ENCODE data around the gene PABPN1L.

PABPN1L gene

DNA sequence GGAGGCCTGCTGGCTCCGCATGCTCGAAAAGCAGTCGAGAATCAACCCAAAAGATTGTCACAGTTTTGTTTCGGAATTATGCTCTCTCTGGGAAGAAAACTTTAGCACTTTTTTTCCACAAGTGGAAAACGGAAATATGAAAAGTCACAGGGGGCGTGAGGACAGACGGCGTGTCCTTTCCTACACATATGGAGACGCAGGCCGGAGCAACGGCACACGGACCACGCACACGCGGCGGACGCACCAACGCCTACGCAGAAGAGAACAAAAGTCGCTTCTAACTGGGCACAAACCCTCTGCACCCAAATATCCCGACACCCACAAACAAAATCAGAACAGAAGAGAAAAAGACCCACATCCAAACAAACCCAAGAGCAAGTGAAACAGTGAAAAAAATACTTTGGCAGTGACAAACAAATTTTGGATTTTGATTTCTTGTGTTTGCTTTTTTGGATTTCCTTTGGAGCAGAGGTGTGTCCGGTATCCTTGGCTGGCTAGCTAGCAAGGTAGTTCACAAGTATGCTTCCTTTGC lies 9.3 kb upstream of the PABPN1L start:
- Histone ChIP-seq H3K27me3 (ENCODE audit: control insufficient read depth in 1 of 2, insufficient read depth in 2 of 2, low read length in 2 of 2) (peaks cover 10 to 11% of the 10 kb centered on the region in 2 donors), H3K27ac (ENCODE audit: low read length) (no peak overlapping the region), H3K4me3 (ENCODE audit: low read length in 2 of 2) (no peak overlapping the region), H3K9me3 (ENCODE audit: control insufficient read depth in 2 of 2, low read length in 2 of 2) (no peaks in the 10 kb centered on the region), H3K4me1 (ENCODE audit: control insufficient read depth, insufficient read depth, low read length) (peaks cover 2% of the 10 kb centered on the region), H3K36me3 (ENCODE audit: control insufficient read depth in 2 of 2, insufficient read depth in 2 of 2, low read length in 2 of 2) (no peaks in the 10 kb centered on the region), H3K9ac (ENCODE audit: low read length in 2 of 2) (no peak overlapping the region)

DNA sequence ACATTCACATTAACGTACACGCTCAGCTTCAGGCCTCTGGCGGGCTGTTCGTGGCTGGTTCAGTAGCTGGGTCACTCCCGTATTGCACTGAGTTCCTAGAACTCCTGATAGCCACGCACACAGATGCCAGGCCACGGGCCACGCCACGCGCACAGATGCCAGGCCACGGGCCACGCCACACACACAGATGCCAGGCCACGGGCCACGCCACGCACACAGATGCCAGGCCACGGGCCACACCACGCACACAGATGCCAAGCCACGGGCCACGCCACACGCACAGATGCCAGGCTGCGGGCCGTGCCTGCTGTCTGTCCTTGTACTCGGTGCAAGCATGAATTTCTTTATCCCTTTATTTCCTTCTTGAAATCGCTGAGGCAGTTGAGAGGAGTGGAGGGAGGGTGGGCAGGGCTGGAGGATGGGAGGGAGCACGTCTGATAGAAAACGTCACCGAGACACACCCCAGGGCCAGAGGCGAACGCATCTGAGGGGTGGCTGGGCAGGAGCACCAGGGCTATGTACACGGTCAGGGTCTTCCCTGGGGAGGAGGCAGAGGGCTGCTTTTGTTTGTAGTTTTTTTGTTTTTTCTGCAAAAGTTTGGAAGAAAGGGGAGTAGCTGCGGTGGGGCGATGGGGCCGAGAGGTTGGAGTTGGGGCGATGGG lies 8.6 kb upstream of the PABPN1L start:
- peaks cover 6 to 11% of the 10 kb centered on the region in 2 donors for H3K27me3 ChIP-seq (ENCODE audit: control insufficient read depth in 1 of 2, insufficient read depth in 2 of 2, low read length in 2 of 2)
- H3K27ac ChIP-seq (ENCODE audit: low read length) = no peak overlapping the region
- no peaks in the 10 kb centered on the region for H3K9me3 ChIP-seq (ENCODE audit: control insufficient read depth in 2 of 2, low read length in 2 of 2)
- H3K4me3 ChIP-seq (ENCODE audit: low read length in 2 of 2) = no peak overlapping the region
- H3K4me1 ChIP-seq (ENCODE audit: control insufficient read depth, insufficient read depth, low read length) = peaks cover 2% of the 10 kb centered on the region
- H3K9ac ChIP-seq (ENCODE audit: low read length in 2 of 2) = no peak overlapping the region
- no peaks in the 10 kb centered on the region for H3K36me3 ChIP-seq (ENCODE audit: control insufficient read depth in 2 of 2, insufficient read depth in 2 of 2, low read length in 2 of 2)

DNA sequence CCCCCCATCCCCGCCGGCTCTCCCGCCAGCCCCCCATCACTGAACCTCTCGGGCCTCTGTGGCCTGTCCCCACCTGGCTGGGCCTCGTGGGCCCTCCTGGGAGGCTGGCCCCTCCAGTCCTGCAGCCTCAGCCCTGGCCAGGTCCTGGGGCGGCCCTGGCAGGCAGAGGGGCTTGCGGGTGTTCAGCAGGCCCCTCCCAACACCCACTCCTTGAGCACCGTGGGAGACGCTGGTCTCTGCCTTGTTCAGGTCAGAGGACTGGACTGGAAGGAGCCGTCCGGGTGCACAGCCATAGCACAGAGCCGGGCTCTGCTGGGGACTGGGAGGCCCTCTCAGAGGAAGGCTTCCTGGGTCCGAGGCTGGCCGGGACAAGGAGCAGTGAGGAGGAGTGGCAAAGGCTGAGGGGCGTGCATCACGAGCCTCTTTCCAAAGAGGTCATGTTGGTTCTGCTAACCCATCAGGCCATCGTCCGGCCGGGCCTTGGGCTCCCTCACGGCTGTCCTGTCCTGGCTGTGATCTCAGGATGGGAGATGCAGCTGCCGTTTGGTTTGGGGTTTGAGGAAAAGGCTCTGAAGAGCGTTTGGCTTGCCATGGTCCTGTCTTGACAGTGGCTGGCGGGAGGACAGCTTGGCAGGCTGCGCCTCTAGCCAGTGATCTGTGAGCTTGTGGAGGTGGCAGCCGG lies 6.3 kb upstream of the PABPN1L start:
- Histone ChIP-seq H3K4me1 (ENCODE audit: control insufficient read depth, insufficient read depth, low read length) (peaks cover 2% of the 10 kb centered on the region), H3K9ac (ENCODE audit: low read length in 2 of 2) (no peak overlapping the region), H3K9me3 (ENCODE audit: control insufficient read depth in 2 of 2, low read length in 2 of 2) (no peaks in the 10 kb centered on the region), H3K4me3 (ENCODE audit: low read length in 2 of 2) (no peak overlapping the region), H3K27me3 (ENCODE audit: control insufficient read depth in 1 of 2, insufficient read depth in 2 of 2, low read length in 2 of 2) (peaks cover 3 to 11% of the 10 kb centered on the region in 2 donors), H3K36me3 (ENCODE audit: control insufficient read depth in 2 of 2, insufficient read depth in 2 of 2, low read length in 2 of 2) (no peaks in the 10 kb centered on the region), H3K27ac (ENCODE audit: low read length) (no peak overlapping the region)

DNA sequence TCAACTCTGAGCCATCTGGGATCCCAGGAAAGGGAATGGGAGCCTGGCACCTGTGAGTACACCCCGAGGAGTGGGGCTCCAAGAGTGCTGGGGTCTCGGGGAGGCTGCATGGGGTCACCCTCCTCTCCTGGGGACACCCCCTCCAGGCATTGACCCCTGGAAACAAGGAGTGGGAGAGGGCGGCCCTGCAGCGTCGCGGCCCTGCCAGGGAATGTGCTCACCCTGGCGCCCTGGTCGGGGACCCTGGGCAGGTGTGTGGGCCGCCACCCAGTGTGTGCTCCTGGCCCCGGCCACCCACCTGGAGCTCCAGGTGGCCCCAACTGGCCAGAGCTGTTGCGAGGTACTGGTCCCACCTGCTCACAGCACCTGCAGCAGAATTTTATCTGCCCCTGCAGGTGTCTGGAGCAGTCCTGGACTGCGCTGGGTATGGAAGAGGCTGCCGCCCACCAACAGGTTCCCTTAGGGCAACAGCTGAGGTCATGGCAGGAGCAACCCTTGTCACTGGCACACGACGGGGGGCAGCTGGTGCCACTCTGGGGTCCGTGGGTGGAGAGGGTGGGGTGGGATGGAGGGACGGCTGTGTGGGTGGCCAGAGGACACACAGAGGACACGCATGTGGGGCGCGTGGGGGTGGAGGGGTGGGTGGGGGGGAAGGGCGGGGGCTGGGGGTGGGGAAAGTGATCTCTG lies 5.4 kb upstream of the PABPN1L start:
- no peak overlapping the region for H3K4me3 ChIP-seq (ENCODE audit: low read length in 2 of 2)
- no peak overlapping the region for H3K9ac ChIP-seq (ENCODE audit: low read length in 2 of 2)
- no peak overlapping the region for H3K27ac ChIP-seq (ENCODE audit: low read length)
- no peaks in the 10 kb centered on the region for H3K36me3 ChIP-seq (ENCODE audit: control insufficient read depth in 2 of 2, insufficient read depth in 2 of 2, low read length in 2 of 2)
- no peaks in the 10 kb centered on the region for H3K9me3 ChIP-seq (ENCODE audit: control insufficient read depth in 2 of 2, low read length in 2 of 2)
- H3K27me3 ChIP-seq (ENCODE audit: control insufficient read depth in 1 of 2, insufficient read depth in 2 of 2, low read length in 2 of 2) = peaks cover 3 to 11% of the 10 kb centered on the region in 2 donors
- peaks cover 2% of the 10 kb centered on the region for H3K4me1 ChIP-seq (ENCODE audit: control insufficient read depth, insufficient read depth, low read length)

DNA sequence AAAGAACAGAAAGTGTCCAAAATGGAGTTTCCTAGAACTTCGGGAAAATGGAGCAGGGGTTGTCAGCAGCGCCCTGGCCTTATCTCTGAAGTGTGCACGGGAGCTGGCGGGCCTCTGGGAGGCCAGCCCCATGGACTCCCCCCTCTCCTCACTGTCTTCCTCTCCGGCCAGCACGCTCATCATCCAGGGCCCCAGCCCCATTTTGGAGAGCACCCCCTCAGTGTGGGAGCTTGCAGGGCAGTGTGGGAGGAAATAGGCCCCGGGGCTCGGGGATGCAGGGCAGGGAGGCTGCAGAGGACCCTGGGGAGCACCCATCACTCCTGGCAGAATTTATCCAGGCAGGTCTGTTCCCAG lies 4.9 kb upstream of the PABPN1L start:
- Histone ChIP-seq H3K27me3 (ENCODE audit: control insufficient read depth in 1 of 2, insufficient read depth in 2 of 2, low read length in 2 of 2) (peaks cover 3 to 11% of the 10 kb centered on the region in 2 donors), H3K36me3 (ENCODE audit: control insufficient read depth in 2 of 2, insufficient read depth in 2 of 2, low read length in 2 of 2) (no peaks in the 10 kb centered on the region), H3K27ac (ENCODE audit: low read length) (no peak overlapping the region), H3K4me3 (ENCODE audit: low read length in 2 of 2) (peak overlapping the region in 1 of 2 donors; percentile 49), H3K9ac (ENCODE audit: low read length in 2 of 2) (no peak overlapping the region), H3K4me1 (ENCODE audit: control insufficient read depth, insufficient read depth, low read length) (peaks cover 2% of the 10 kb centered on the region), H3K9me3 (ENCODE audit: control insufficient read depth in 2 of 2, low read length in 2 of 2) (no peaks in the 10 kb centered on the region)

DNA sequence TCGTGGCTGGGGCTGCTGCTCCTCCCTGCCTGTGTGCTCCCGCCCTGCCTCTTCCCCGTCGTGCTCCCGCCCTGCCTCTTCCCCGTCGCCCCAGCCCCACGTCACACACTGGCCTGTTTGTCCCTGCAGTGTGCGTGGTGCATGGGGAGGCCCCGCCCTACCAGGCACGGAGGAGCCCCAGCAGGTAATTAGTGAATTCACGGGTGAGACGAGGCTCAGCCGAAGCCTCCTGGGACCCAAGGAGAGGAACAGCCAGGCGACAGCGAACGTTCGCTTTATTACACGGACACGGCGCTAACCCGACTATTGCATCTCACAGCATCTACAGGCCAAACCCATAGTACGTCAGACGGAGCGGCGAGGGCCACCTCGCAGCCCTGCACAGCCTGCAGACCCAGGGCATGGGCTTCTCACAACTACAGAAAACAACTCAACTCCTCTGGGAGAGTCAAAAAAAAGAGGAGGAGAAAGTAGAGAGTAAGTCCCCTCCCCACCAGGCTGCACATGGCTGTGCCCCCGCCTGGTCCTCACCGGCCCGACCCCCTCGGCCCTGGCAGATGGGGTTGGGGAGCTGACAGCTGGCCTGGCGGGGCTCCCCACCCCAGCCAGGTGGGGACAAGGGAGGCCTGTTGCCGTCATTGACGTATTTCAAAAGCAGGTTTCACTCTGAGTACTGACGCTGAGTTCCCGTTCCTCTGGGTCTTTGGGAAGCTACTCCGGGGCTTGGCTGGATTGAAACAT lies 4.3 kb upstream of the PABPN1L start:
- no peaks in the 10 kb centered on the region for H3K9me3 ChIP-seq (ENCODE audit: control insufficient read depth in 2 of 2, low read length in 2 of 2)
- H3K36me3 ChIP-seq (ENCODE audit: control insufficient read depth in 2 of 2, insufficient read depth in 2 of 2, low read length in 2 of 2) = no peaks in the 10 kb centered on the region
- H3K27me3 ChIP-seq (ENCODE audit: control insufficient read depth in 1 of 2, insufficient read depth in 2 of 2, low read length in 2 of 2) = peaks cover 3 to 14% of the 10 kb centered on the region in 2 donors
- peaks cover 2% of the 10 kb centered on the region for H3K4me1 ChIP-seq (ENCODE audit: control insufficient read depth, insufficient read depth, low read length)
- H3K27ac ChIP-seq (ENCODE audit: low read length) = no peak overlapping the region
- peak overlapping the region in 1 of 2 donors; percentile 49 for H3K4me3 ChIP-seq (ENCODE audit: low read length in 2 of 2)
- no peak overlapping the region for H3K9ac ChIP-seq (ENCODE audit: low read length in 2 of 2)

DNA sequence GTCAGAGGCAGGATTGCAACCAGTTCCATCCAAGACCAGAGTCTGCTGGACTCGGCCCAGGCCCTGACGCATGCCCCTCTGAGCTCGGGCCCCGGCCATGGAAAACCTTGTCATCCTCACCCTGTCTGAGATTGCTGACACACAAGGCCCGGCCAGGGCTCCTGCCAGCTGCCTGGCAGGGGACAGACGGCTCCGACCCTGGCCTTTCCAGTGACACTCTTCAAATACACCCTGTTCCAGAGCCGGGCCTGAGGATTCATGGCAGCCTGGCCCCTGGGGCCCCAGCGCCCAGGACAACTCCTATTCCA lies 3.2 kb upstream of the PABPN1L start:
- H3K4me1 ChIP-seq (ENCODE audit: control insufficient read depth, insufficient read depth, low read length) = peaks cover 2% of the 10 kb centered on the region
- H3K36me3 ChIP-seq (ENCODE audit: control insufficient read depth in 2 of 2, insufficient read depth in 2 of 2, low read length in 2 of 2) = no peaks in the 10 kb centered on the region
- no peak overlapping the region for H3K4me3 ChIP-seq (ENCODE audit: low read length in 2 of 2)
- no peak overlapping the region for H3K9ac ChIP-seq (ENCODE audit: low read length in 2 of 2)
- no peak overlapping the region for H3K27ac ChIP-seq (ENCODE audit: low read length)
- H3K9me3 ChIP-seq (ENCODE audit: control insufficient read depth in 2 of 2, low read length in 2 of 2) = no peaks in the 10 kb centered on the region
- H3K27me3 ChIP-seq (ENCODE audit: control insufficient read depth in 1 of 2, insufficient read depth in 2 of 2, low read length in 2 of 2) = peaks cover 3 to 14% of the 10 kb centered on the region in 2 donors

DNA sequence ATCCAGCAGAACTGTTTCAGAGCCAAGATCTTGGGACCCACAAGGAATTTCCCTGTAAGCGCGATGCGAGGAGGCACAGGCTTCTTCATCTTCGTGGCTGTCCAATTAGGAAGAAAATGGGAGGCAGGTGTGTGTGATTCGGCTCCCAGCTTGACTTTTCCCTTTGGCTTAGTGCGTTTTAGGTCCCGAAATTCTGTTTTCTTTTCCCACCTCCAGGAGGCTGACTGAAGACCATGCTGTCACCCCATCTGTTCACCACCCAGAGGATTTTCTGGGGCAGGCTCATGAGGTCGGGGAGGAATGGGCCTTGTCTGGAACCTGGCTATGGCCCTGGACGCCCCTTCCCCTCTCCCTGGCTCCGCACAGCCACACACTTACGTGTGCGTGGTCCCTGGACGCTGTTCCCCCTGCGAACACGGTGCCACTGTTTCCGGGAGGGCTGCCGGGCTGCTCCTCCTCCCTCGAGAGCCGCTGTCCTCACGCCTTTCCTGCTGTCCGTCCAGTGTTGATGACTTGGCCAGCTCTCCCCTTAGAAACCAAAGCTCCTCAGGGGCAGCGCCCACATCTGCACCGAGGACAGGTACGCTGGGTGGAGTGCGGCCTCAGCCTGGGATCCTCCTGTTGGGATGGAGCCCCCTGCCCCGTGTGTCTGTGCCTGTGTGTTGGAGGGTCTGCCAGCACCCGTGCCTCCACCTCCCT lies 2.7 kb upstream of the PABPN1L start:
- Histone ChIP-seq H3K9ac (ENCODE audit: low read length in 2 of 2) (no peak overlapping the region), H3K27ac (ENCODE audit: low read length) (no peak overlapping the region)

DNA sequence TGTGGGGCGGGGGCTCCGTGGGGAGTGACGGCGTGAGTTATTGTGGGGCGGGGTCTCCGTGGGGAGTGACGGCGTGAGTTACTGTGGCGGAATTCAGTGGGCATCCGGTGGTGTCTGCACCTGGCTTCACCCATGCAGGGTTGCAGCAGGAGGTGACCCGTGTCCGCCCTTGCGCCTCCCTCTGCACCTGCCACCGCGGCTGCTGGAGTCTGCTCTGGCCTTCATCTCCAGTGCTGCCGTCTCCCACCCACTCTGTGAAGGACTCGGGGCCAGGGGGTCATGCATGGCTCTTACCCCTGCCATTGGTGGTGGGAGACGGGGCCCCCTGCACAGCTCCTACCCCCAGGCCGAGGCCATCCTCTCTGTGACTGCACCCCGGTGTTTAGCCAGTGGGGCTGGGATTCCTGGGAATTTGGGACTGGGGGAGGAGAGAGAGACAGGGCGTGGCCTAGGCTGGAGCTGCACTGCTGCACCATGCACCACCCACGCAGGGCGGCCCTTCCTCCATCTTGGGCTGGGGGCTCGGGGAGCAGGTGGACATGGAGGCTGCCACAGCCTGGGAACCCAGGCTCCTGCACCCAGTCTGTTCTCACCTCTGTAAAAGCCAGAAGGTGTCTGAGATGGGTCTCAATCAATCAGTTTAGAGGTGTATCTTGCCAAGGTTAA lies 1.3 kb upstream of the PABPN1L start:
- H3K9ac ChIP-seq (ENCODE audit: low read length in 2 of 2) = no peak overlapping the region
- H3K4me1 ChIP-seq (ENCODE audit: control insufficient read depth, insufficient read depth, low read length) = peaks cover 2% of the 10 kb centered on the region
- no peak overlapping the region for H3K27ac ChIP-seq (ENCODE audit: low read length)
- H3K9me3 ChIP-seq (ENCODE audit: control insufficient read depth in 2 of 2, low read length in 2 of 2) = no peaks in the 10 kb centered on the region
- H3K4me3 ChIP-seq (ENCODE audit: low read length in 2 of 2) = no peak overlapping the region
- peaks cover 3 to 14% of the 10 kb centered on the region in 2 donors for H3K27me3 ChIP-seq (ENCODE audit: control insufficient read depth in 1 of 2, insufficient read depth in 2 of 2, low read length in 2 of 2)
- peaks cover 0 to under 1% of the 10 kb centered on the region in 2 donors for H3K36me3 ChIP-seq (ENCODE audit: control insufficient read depth in 2 of 2, insufficient read depth in 2 of 2, low read length in 2 of 2)

More for the DNA sequence above, 2.7 kb upstream of the PABPN1L start:
- no peak overlapping the region for H3K4me3 ChIP-seq (ENCODE audit: low read length in 2 of 2)
- no peaks in the 10 kb centered on the region for H3K36me3 ChIP-seq (ENCODE audit: control insufficient read depth in 2 of 2, insufficient read depth in 2 of 2, low read length in 2 of 2)
- peaks cover 2% of the 10 kb centered on the region for H3K4me1 ChIP-seq (ENCODE audit: control insufficient read depth, insufficient read depth, low read length)
- H3K9me3 ChIP-seq (ENCODE audit: control insufficient read depth in 2 of 2, low read length in 2 of 2) = no peaks in the 10 kb centered on the region
- H3K27me3 ChIP-seq (ENCODE audit: control insufficient read depth in 1 of 2, insufficient read depth in 2 of 2, low read length in 2 of 2) = peaks cover 3 to 14% of the 10 kb centered on the region in 2 donors

DNA sequence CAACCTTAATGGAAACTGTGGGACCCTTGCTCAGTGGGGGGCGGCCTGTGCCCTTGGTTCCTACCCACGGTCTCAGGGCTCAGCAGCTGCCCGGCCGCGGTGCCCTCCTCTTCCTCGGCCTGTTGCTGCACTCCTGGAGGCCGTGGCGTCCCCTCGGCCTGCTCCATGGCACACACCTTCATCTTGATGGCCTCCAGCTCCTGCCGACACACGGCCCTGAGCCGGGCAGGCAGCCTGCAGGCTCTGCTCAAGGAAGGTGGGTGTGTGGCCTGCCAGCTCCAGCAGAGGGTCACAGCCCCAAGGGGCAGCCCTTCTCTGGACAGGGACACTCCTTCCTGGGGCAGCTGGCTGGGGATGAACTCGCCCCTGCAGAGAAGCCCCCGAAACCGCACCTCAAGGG lies 718 bp downstream of the PABPN1L start:
- H3K4me3 ChIP-seq (ENCODE audit: low read length in 2 of 2) = no peak overlapping the region
- H3K9me3 ChIP-seq (ENCODE audit: control insufficient read depth in 2 of 2, low read length in 2 of 2) = no peaks in the 10 kb centered on the region
- peaks cover 10% of the 10 kb centered on the region in 2 donors for H3K36me3 ChIP-seq (ENCODE audit: control insufficient read depth in 2 of 2, insufficient read depth in 2 of 2, low read length in 2 of 2)
- no peak overlapping the region for H3K9ac ChIP-seq (ENCODE audit: low read length in 2 of 2)
- H3K27ac ChIP-seq (ENCODE audit: low read length) = no peak overlapping the region
- H3K4me1 ChIP-seq (ENCODE audit: control insufficient read depth, insufficient read depth, low read length) = no peaks in the 10 kb centered on the region
- H3K27me3 ChIP-seq (ENCODE audit: control insufficient read depth in 1 of 2, insufficient read depth in 2 of 2, low read length in 2 of 2) = peaks cover 0 to 7% of the 10 kb centered on the region in 2 donors
